HPDE6-E6E7 (cell line): ENCODE data around the gene PBX2.
"Not testable (repeated sequence)": the region's sequence is repeated elsewhere in the genome, so short reads cannot be mapped to it uniquely, and the experiment has no call there.

ENCODE experiments used
- DNase-seq: peaks from one replicate; pipeline ENCODE4 v3.0.0; 2011; ENCODE audit warnings: missing footprints; ENCODE audit errors: extremely low spot score

PBX2 gene

GRCh38 chr6:32187725-32188380 is 2.1 kb downstream of the PBX2 start:
- DNase-seq, result not testable (repeated sequence)

GRCh38 chr6:32187009-32187709 is 2.8 kb downstream of the PBX2 start:
- DNase-seq, result no peak

- DNase-seq, result not testable (repeated sequence)
Measured at GRCh38 chr6:32186151-32186840, 3.7 kb downstream of the PBX2 start.

GRCh38 chr6:32185681-32186131 is 4.3 kb downstream of the PBX2 start:
- not testable (repeated sequence) for DNase-seq

GRCh38 chr6:32184084-32184640 is 5.8 kb downstream of the PBX2 start, which contains the start of gene AGER:
AGER (minus strand) TSS chr6:32184253; CDS start chr6:32184222, 31 bp downstream.
- no peak for DNase-seq

- DNase-seq, result no peak
Measured at GRCh38 chr6:32183483-32184083, 6.4 kb downstream of the PBX2 start.

- no peak for DNase-seq
Measured at GRCh38 chr6:32183030-32183429, 7.0 kb downstream of the PBX2 start.

- DNase-seq, result no peak
Measured at GRCh38 chr6:32182555-32182981, 7.4 kb downstream of the PBX2 start.

- DNase-seq, result no peak
Measured at GRCh38 chr6:32181915-32182529, 8.0 kb downstream of the PBX2 start.

- no peak for DNase-seq
Measured at GRCh38 chr6:32181148-32181702, 8.8 kb downstream of the PBX2 start.

GRCh38 chr6:32179766-32180405 is 10.1 kb downstream of the PBX2 start:
- no peak for DNase-seq

GRCh38 chr6:32178547-32179440 is 11.2 kb downstream of the PBX2 start:
- no peak for DNase-seq

GRCh38 chr6:32177788-32178546 is 12.0 kb downstream of the PBX2 start, which contains the start of gene RNF5:
RNF5 (plus strand) TSS chr6:32178405; CDS start chr6:32178512, 107 bp downstream.
- DNase-seq, result peak; percentile 99

GRCh38 chr6:32177183-32177787 is 12.7 kb downstream of the PBX2 start:
- no peak for DNase-seq

- DNase-seq, result no peak
Measured at GRCh38 chr6:32176476-32177182, 13.4 kb downstream of the PBX2 start.

GRCh38 chr6:32175711-32176475 is 14.1 kb downstream of the PBX2 start, which contains the start of gene AGPAT1:
AGPAT1 (minus strand) TSS chr6:32176084; CDS start chr6:32171496, 4,588 bp downstream.
- peak; percentile 97 for DNase-seq

GRCh38 chr6:32175322-32175710 is 14.7 kb downstream of the PBX2 start:
- no peak for DNase-seq
